Measurements from ENCODE around the gene SETBP1.

- TF ChIP-seq CTCF (IDR thresholded peaks at IDR 0.05) (no peak), EZH2 (IDR thresholded peaks at IDR 0.05) (no peak), EZH2phosphoT487 (IDR thresholded peaks at IDR 0.05) (no peak)
Observed at GRCh38 chr18:44920441-44920840, 239.8 kb downstream of the SETBP1 start.

All from neural progenitor cell (in vitro differentiated cells).